ENCODE measurements around the gene IGFL1.

DNA sequence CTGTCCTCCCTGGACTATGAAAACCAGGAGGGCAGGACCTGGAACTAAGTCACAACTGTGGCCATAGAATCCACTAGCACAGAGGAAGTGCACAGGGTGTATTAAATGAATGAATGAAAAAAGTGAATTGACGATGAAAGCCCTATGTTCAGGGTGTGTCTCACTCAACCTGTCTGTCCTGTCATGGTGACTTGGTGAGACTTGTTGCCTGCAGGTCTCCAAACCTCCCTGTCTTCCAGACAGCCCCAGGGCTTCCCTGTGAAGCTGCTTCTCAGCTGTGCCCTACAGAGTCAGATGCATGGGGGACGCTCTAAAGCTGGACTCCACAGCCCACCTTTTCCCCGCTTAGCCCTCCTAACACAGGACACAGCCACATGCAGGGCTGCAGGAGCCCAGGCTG lies 4.8 kb upstream of the IGFL1 start:
- no peak for TF ChIP-seq ZNF274 (IDR thresholded peaks at IDR 0.05; ENCODE audit: low read depth, low read length)
- no peak for TF ChIP-seq YY1 (IDR thresholded peaks at IDR 0.05; ENCODE audit: insufficient read depth, insufficient read length)
